HCT116 (cell line): Measurements from ENCODE around the gene DHRS12. TPM values are rescaled to one million over a fixed set of nuclear protein-coding genes. Genes with fewer than 3 reads are reported as not detected.

Source experiments
- ATAC-seq: fragments of 200-7000 bp; cut with Tn5 transposase; 2 replicates; pipeline ENCODE4 v1.9.1; 2020; ENCODE audit warnings: mild to moderate bottlenecking, moderate library complexity
- BruUV-seq: library from RNA; stranded (reverse); fragments of 400-500 nt; replicated peaks from 2 replicates; lab custom pipeline; 2021; lab: Mats Ljungman, UMichigan
- CTCF ChIA-PET: fragments of 300-600 bp; sonication (Branson Sonifier 250); formaldehyde crosslinking; loops from one replicate; lab custom pipeline; 2021; ENCODE audit warnings: antibody characterized with exemption; lab: Charles Lee
- POLR2A ChIA-PET: fragments of 300-600, 350-600 bp; sonication (Branson Sonifier 250); formaldehyde crosslinking; loops from one replicate; lab custom pipeline; 2021; ENCODE audit warnings: antibody characterized with exemption; lab: Charles Lee
- RAD21 ChIA-PET, 2 experiments: fragments of 300-600 bp; sonication (Branson Sonifier 250); formaldehyde crosslinking; loops; one replicate each; lab custom pipeline; 2023; ENCODE audit warnings: low total read pairs in 2 of 2; ENCODE audit not compliant: uncharacterized antibody in 2 of 2, unreplicated experiment in 2 of 2, low non-redundant PET in 1 of 2; lab: Charles Lee
- DNase-seq: peaks from one replicate; pipeline ENCODE4 v3.0.0-alpha.2; 2010; ENCODE audit warnings: low read depth, low spot score
- H2AFZ ChIP-seq: fragments of 200-600 bp; shearing (Covaris generic), sonication (generic); 2 replicates; pipeline ENCODE4 v1.6.1; 2017; ENCODE audit warnings: low read depth, mixed run types, mixed read lengths, antibody characterized with exemption, low read length; ENCODE audit not compliant: poor library complexity, severe bottlenecking
- H3K27ac ChIP-seq: 2 replicates; pipeline ENCODE4 v1.5.1; 2012; ENCODE audit warnings: low read depth, low read length
- H3K27me3 ChIP-seq: fragments of 200-600 bp; sonication (generic); 2 replicates; pipeline ENCODE4 v1.6.1; 2016; ENCODE audit warnings: mixed run types, low read length, mixed read lengths; ENCODE audit not compliant: insufficient read depth
- H3K36me3 ChIP-seq, 2 experiments: fragments of 200-500 bp in 1 of 2; fragments of 200-600 bp in 1 of 2; sonication (Bioruptor generic) in 1 of 2; sonication (generic) in 1 of 2; 2 replicates each; pipeline versions ENCODE4 v1.5.1 to v1.6.1; 2014 to 2016; ENCODE audit warnings: low read length in 2 of 2, inconsistent platforms in 1 of 2, mixed read lengths in 1 of 2, mixed run types in 1 of 2; ENCODE audit not compliant: insufficient read depth in 2 of 2, control insufficient read depth in 1 of 2
- H3K4me1 ChIP-seq, 2 experiments: fragments of 200-600 bp in 1 of 2; sonication (generic) in 1 of 2; 2 replicates each; pipeline versions ENCODE4 v1.5.1 to v1.6.1; 2012 to 2017; ENCODE audit warnings: low read length in 2 of 2, inconsistent platforms in 1 of 2, mild to moderate bottlenecking in 1 of 2, mixed read lengths in 1 of 2, mixed run types in 1 of 2, moderate library complexity in 1 of 2; ENCODE audit not compliant: insufficient read depth in 2 of 2, control insufficient read depth in 1 of 2
- H3K4me2 ChIP-seq: fragments of 200-600 bp; sonication (generic); 2 replicates; pipeline ENCODE4 v1.6.1; 2017; ENCODE audit warnings: mixed run types, low read length, mixed read lengths
- H3K4me3 ChIP-seq, 2 experiments: fragments of 200-600 bp in 1 of 2; sonication (generic) in 1 of 2; replicated peaks in 1 of 2; 2 replicates each; pipeline ENCODE4 v1.5.1; 2011 to 2016; ENCODE audit warnings: low read length in 2 of 2, control low read depth in 1 of 2, low read depth in 1 of 2, mild to moderate bottlenecking in 1 of 2, mixed read lengths in 1 of 2, mixed run types in 1 of 2
- H3K79me2 ChIP-seq: fragments of 200-600 bp; sonication (generic); 2 replicates; pipeline ENCODE4 v1.6.1; 2017; ENCODE audit warnings: mild to moderate bottlenecking, mixed run types, low read length, moderate library complexity, mixed read lengths; ENCODE audit not compliant: insufficient read depth
- H3K9ac ChIP-seq: fragments of 200-600 bp; sonication (generic); 2 replicates; pipeline ENCODE4 v1.6.1; 2016; ENCODE audit warnings: low read length, mixed read lengths
- H3K9me2 ChIP-seq: fragments of 200-600 bp; sonication (generic), shearing (Covaris generic); 2 replicates; pipeline ENCODE4 v1.6.1; 2017; ENCODE audit warnings: mixed run types, mild to moderate bottlenecking, moderate library complexity; ENCODE audit not compliant: insufficient read depth
- H3K9me3 ChIP-seq, 2 experiments: fragments of 200-500 bp in 1 of 2; fragments of 200-600 bp in 1 of 2; sonication (Bioruptor generic) in 1 of 2; sonication (generic) in 1 of 2; 2 replicates each; pipeline ENCODE4 v1.6.1; 2014 to 2017; ENCODE audit warnings: low read length in 2 of 2, mixed read lengths in 2 of 2, inconsistent platforms in 1 of 2, low read depth in 1 of 2, mild to moderate bottlenecking in 1 of 2, mixed run types in 1 of 2, moderate library complexity in 1 of 2; ENCODE audit not compliant: control insufficient read depth in 1 of 2, insufficient read depth in 1 of 2
- H4K20me1 ChIP-seq: fragments of 200-600 bp; sonication (generic), shearing (Covaris generic); 2 replicates; pipeline ENCODE4 v1.6.1; 2017; ENCODE audit warnings: mixed run types, mild to moderate bottlenecking, moderate library complexity; ENCODE audit not compliant: insufficient read depth
- POLR2A ChIP-seq: IDR thresholded peaks from 2 replicates; pipeline ENCODE4 v1.7.0; 2011; ENCODE audit warnings: borderline replicate concordance; ENCODE audit not compliant: insufficient read depth, insufficient read length; ENCODE audit errors: extremely low read depth
- POLR2AphosphoS5 ChIP-seq: IDR thresholded peaks from 2 replicates; pipeline ENCODE4 v1.6.1; 2011; ENCODE audit warnings: mild to moderate bottlenecking, low read depth, low read length, moderate library complexity
- RAD21 ChIP-seq: IDR thresholded peaks from 2 replicates; pipeline ENCODE4 v1.6.1; 2012; ENCODE audit warnings: low read depth, mild to moderate bottlenecking
- SRF ChIP-seq: IDR thresholded peaks from 2 replicates; pipeline ENCODE4 v1.6.1; 2012; ENCODE audit warnings: low read depth
- intact Hi-C: fragments of 100-400 bp; cut with micrococcal nuclease; formaldehyde crosslinking; loops from 2 replicates; pipeline ENCODE4 v1.10.0; 2022
- total RNA-seq: library from RNA; stranded (reverse); gene quantifications from one replicate; pipeline ENCODE4 v1.2.1, GENCODE V29; 2021; ENCODE audit not compliant: unreplicated experiment
- TF ChIP-seq, protein P1 (sequence below): IDR thresholded peaks from 2 replicates; pipeline ENCODE4 v1.6.1; 2012; ENCODE audit warnings: low read depth
- TF ChIP-seq, protein P2 (sequence below): IDR thresholded peaks from 2 replicates; pipeline ENCODE4 v1.6.1; 2011; ENCODE audit warnings: mild to moderate bottlenecking, low read length, moderate library complexity; ENCODE audit not compliant: insufficient replicate concordance; ENCODE audit errors: extremely low read depth

DHRS12 gene
- total RNA-seq, 1 experiment from 2014 or later: 3.9 TPM

DNA sequence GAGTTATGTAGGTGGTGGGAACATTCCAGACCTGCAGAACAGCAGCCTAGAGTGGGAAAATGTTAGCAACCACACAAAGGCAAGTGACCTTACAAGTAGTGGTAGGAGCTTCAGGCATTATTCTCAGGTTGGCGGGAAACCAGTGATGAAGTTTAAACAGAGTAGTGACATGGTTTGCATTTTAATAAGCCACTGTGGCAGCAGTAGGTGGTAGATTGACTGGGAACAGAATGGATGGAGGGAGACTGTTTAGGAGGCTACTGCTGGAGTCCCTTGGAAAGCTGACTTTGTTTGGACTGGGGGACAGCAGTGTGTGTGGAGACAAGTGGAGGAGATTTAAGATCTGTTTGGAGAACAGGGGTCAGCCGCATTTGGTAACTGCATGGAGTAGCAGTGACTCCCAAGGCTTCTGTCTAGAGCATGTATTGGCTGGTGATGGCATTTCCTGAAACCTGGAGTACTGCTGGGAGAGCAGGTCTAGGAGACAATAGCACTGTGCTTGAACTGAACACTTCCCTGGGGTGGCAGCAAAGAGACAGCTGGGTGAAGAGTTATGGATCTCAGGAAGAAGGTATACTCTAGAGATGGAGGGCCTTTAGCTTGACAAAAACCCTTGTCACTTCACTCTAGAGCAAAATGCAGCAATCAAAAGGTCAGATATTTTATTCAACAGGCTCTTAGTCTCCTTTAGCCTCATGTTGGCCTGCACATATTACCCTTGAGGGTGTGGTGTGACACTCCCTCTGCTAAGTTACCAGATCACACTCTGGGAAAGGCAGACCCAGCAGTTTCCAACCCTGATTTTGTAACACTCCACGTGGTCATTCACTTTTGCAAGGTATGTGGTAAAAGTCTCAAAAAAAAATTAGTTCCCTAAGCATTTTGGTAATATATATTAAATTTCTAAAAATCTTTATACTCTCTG lies 70.3 kb downstream of the DHRS12 start:
- Histone ChIP-seq H3K79me2 (no peaks in the 10 kb centered on the region), H3K9me2 (no peaks in the 10 kb centered on the region), H3K27ac (no peak overlapping the region), H4K20me1 (no peaks in the 10 kb centered on the region), H3K36me3 (no peaks in the 10 kb centered on the region), H3K4me3 (no peak overlapping the region), H3K9ac (no peak overlapping the region), H2AFZ (no peak overlapping the region), H3K4me2 (no peak overlapping the region), H3K27me3 (no peaks in the 10 kb centered on the region), H3K4me1 (0 out of 4 replicates have a peak, but pooled peaks cover 0 to 4% of the 10 kb centered on the region in 2 experiments), H3K9me3 (no peaks in the 10 kb centered on the region)
- ATAC-seq (peak; percentile 59), DNase-seq (no peak)
- ChIA-PET POLR2A (interaction anchor here (0.7 to 2.9 kb wide), 2 partner anchors 46 to 281 kb away, joined by 3 to 8 read pairs; partner anchors contain the start of gene INTS6), CTCF (interaction anchor here (0.7 kb wide), 1 partner anchor 65 kb away, joined by 3 read pairs; no protein-coding TSS in a partner anchor), RAD21 (no interaction called here)
- BruUV-seq: no TSS peak
- TF ChIP-seq SRF (no peak), POLR2A (no peak), RAD21 (peak; percentile 6; the same call in 1 of the 2 replicates), POLR2AphosphoS5 (no peak)
- TF ChIP-seq, protein P1, sequence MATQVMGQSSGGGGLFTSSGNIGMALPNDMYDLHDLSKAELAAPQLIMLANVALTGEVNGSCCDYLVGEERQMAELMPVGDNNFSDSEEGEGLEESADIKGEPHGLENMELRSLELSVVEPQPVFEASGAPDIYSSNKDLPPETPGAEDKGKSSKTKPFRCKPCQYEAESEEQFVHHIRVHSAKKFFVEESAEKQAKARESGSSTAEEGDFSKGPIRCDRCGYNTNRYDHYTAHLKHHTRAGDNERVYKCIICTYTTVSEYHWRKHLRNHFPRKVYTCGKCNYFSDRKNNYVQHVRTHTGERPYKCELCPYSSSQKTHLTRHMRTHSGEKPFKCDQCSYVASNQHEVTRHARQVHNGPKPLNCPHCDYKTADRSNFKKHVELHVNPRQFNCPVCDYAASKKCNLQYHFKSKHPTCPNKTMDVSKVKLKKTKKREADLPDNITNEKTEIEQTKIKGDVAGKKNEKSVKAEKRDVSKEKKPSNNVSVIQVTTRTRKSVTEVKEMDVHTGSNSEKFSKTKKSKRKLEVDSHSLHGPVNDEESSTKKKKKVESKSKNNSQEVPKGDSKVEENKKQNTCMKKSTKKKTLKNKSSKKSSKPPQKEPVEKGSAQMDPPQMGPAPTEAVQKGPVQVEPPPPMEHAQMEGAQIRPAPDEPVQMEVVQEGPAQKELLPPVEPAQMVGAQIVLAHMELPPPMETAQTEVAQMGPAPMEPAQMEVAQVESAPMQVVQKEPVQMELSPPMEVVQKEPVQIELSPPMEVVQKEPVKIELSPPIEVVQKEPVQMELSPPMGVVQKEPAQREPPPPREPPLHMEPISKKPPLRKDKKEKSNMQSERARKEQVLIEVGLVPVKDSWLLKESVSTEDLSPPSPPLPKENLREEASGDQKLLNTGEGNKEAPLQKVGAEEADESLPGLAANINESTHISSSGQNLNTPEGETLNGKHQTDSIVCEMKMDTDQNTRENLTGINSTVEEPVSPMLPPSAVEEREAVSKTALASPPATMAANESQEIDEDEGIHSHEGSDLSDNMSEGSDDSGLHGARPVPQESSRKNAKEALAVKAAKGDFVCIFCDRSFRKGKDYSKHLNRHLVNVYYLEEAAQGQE: no peak
- TF ChIP-seq, protein P2, sequence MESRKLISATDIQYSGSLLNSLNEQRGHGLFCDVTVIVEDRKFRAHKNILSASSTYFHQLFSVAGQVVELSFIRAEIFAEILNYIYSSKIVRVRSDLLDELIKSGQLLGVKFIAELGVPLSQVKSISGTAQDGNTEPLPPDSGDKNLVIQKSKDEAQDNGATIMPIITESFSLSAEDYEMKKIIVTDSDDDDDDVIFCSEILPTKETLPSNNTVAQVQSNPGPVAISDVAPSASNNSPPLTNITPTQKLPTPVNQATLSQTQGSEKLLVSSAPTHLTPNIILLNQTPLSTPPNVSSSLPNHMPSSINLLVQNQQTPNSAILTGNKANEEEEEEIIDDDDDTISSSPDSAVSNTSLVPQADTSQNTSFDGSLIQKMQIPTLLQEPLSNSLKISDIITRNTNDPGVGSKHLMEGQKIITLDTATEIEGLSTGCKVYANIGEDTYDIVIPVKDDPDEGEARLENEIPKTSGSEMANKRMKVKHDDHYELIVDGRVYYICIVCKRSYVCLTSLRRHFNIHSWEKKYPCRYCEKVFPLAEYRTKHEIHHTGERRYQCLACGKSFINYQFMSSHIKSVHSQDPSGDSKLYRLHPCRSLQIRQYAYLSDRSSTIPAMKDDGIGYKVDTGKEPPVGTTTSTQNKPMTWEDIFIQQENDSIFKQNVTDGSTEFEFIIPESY: no peak
- intact Hi-C loops: no loop called here
